ENCODE results near the gene ATP10A.
"Not testable (repeated sequence)": the region's sequence is repeated elsewhere in the genome, so short reads cannot be mapped to it uniquely, and the experiment has no call there.

ATP10A gene

GRCh38 chr15:25772500-25772899 is 90.6 kb downstream of the ATP10A start:
- no peaks in the 10 kb centered on the region for H3K79me2 ChIP-seq (ENCODE audit: insufficient read depth, low read length)
- H3K27ac ChIP-seq (ENCODE audit: low read depth, low read length, poor library complexity, severe bottlenecking), result no peak overlapping the region
- no peak overlapping the region for H2AFZ ChIP-seq (ENCODE audit: low read length)
- H3K4me1 ChIP-seq (ENCODE audit: insufficient read depth, low read length, severe bottlenecking), result no peaks in the 10 kb centered on the region
- H3F3A ChIP-seq (ENCODE audit: insufficient read depth, low read length), result no peaks in the 10 kb centered on the region
- TF ChIP-seq CTCF (IDR thresholded peaks at IDR 0.05; ENCODE audit: low read length), result no peak
- TF ChIP-seq EZH2 (IDR thresholded peaks at IDR 0.05; ENCODE audit: borderline replicate concordance, low read length), result no peak
- peaks cover 4% of the 10 kb centered on the region; the same call in 1 of the 2 replicates for H3K27me3 ChIP-seq (ENCODE audit: insufficient read depth, low read length)
- H3K36me3 ChIP-seq (ENCODE audit: insufficient read depth, low read length), result no peaks in the 10 kb centered on the region
- H3K9me3 ChIP-seq (ENCODE audit: low read length), result no peaks in the 10 kb centered on the region
- H3K4me3 ChIP-seq (ENCODE audit: low read depth, low read length, poor library complexity, severe bottlenecking), result no peak overlapping the region
- H3K4me2 ChIP-seq (ENCODE audit: low read length), result no peak overlapping the region
- no peak overlapping the region for H3K9ac ChIP-seq (ENCODE audit: low read length)
- no peaks in the 10 kb centered on the region for H3K9me2 ChIP-seq (ENCODE audit: low read depth, low read length)
- H4K20me1 ChIP-seq (ENCODE audit: insufficient read depth, low read length), result no peaks in the 10 kb centered on the region

DNA sequence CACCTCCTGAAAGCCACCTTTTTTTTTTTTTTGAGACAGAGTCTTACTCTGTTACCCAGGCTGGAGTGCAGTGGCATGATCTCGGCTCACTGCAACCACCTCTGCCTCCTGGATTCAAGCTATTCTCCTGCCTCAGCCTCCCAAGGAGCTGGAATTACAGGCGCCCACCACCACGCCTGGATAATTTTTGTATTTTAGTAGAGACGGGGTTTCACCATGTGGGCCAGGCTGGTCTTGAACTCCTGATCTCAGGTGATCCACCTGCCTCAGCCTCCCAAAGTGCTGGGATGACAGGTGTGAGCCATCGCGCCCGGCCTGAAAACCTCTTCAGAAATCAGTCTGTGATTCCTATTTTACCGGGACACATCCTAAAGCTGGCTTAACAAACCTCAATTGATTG is 91.4 kb downstream of the ATP10A start:
- H3K4me3 ChIP-seq (ENCODE audit: low read depth, low read length, poor library complexity, severe bottlenecking); H2AFZ ChIP-seq (ENCODE audit: low read length); H3K27me3 ChIP-seq (ENCODE audit: insufficient read depth, low read length); H3K9me2 ChIP-seq (ENCODE audit: low read depth, low read length); H3F3A ChIP-seq (ENCODE audit: insufficient read depth, low read length); H3K27ac ChIP-seq (ENCODE audit: low read depth, low read length, poor library complexity, severe bottlenecking); H3K36me3 ChIP-seq (ENCODE audit: insufficient read depth, low read length); H3K9me3 ChIP-seq (ENCODE audit: low read length); H4K20me1 ChIP-seq (ENCODE audit: insufficient read depth, low read length); H3K9ac ChIP-seq (ENCODE audit: low read length); H3K4me1 ChIP-seq (ENCODE audit: insufficient read depth, low read length, severe bottlenecking); H3K4me2 ChIP-seq (ENCODE audit: low read length); H3K79me2 ChIP-seq (ENCODE audit: insufficient read depth, low read length): not testable (repeated sequence)

DNA sequence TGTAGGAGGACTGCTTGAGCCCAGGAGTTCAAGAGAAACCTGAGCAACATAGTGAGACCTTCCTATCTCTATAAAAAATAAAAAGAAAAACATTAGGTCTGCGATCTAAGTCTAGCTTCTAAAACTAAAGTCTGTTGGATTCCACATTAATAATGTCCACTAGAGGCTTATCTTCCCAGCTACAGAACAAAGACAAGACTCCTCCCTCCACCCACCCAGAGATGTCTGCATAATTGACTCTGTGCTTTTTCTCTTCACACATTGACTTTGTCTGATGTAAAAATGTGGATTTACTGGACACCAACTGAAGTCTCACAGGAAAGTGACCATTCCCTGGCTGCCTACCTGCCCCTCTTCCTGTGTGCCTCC is 91.8 kb downstream of the ATP10A start:
- H3K27ac ChIP-seq (ENCODE audit: low read depth, low read length, poor library complexity, severe bottlenecking), result no peak overlapping the region
- TF ChIP-seq CTCF (IDR thresholded peaks at IDR 0.05; ENCODE audit: low read length), result no peak
- TF ChIP-seq EZH2 (IDR thresholded peaks at IDR 0.05; ENCODE audit: borderline replicate concordance, low read length), result no peak
- H3K4me2 ChIP-seq (ENCODE audit: low read length), result no peak overlapping the region
- no peak overlapping the region for H2AFZ ChIP-seq (ENCODE audit: low read length)
- H3K9ac ChIP-seq (ENCODE audit: low read length), result no peak overlapping the region
- no peaks in the 10 kb centered on the region for H4K20me1 ChIP-seq (ENCODE audit: insufficient read depth, low read length)
- H3K9me3 ChIP-seq (ENCODE audit: low read length), result no peaks in the 10 kb centered on the region
- H3F3A ChIP-seq (ENCODE audit: insufficient read depth, low read length), result no peaks in the 10 kb centered on the region
- peaks cover 4% of the 10 kb centered on the region; the same call in 1 of the 2 replicates for H3K27me3 ChIP-seq (ENCODE audit: insufficient read depth, low read length)
- no peaks in the 10 kb centered on the region for H3K9me2 ChIP-seq (ENCODE audit: low read depth, low read length)
- no peaks in the 10 kb centered on the region for H3K36me3 ChIP-seq (ENCODE audit: insufficient read depth, low read length)
- H3K4me1 ChIP-seq (ENCODE audit: insufficient read depth, low read length, severe bottlenecking), result no peaks in the 10 kb centered on the region
- H3K79me2 ChIP-seq (ENCODE audit: insufficient read depth, low read length), result no peaks in the 10 kb centered on the region
- no peak overlapping the region for H3K4me3 ChIP-seq (ENCODE audit: low read depth, low read length, poor library complexity, severe bottlenecking)

DNA sequence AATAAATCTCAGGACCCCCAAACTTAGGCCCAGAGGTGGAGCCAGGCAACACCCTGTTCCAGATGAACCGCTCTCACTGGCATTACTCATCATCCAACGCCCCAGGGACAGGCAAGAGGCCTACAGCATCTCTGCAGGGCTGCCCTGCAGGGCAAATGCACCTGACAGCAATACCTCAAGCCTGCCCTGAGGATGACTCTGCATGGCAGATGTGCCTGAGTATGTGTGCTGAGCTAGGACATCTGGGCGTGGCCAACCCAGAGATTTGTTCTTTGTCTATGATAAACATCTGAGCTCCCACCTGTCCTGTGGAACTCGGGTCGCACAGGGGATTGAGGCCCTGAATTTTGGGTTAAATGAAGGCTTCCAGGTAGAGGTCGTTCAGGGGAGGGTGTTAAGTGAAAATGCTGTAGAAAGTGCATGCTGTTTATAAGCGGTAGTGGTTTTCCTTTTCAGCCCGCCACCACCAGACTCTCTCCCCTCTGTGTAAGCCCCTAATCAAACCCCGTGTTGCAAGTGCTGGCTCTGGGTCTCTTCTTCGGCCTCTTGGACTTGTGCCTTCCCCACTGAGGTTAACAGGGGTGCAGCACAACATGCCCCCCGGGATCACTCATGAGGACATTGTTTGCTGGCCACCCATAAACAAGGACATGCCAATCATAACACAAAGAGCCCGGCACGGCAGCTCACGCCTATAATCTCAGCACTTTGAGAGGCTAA is 92.3 kb downstream of the ATP10A start:
- no peak overlapping the region for H3K9ac ChIP-seq (ENCODE audit: low read length)
- H3K9me2 ChIP-seq (ENCODE audit: low read depth, low read length), result no peaks in the 10 kb centered on the region
- no peak overlapping the region for H2AFZ ChIP-seq (ENCODE audit: low read length)
- no peak overlapping the region for H3K4me2 ChIP-seq (ENCODE audit: low read length)
- H3K27me3 ChIP-seq (ENCODE audit: insufficient read depth, low read length), result peaks cover 4% of the 10 kb centered on the region; the same call in 1 of the 2 replicates
- H3K79me2 ChIP-seq (ENCODE audit: insufficient read depth, low read length), result no peaks in the 10 kb centered on the region
- H3K27ac ChIP-seq (ENCODE audit: low read depth, low read length, poor library complexity, severe bottlenecking), result no peak overlapping the region
- H3F3A ChIP-seq (ENCODE audit: insufficient read depth, low read length), result no peaks in the 10 kb centered on the region
- H4K20me1 ChIP-seq (ENCODE audit: insufficient read depth, low read length), result no peaks in the 10 kb centered on the region
- H3K36me3 ChIP-seq (ENCODE audit: insufficient read depth, low read length), result no peaks in the 10 kb centered on the region
- no peaks in the 10 kb centered on the region for H3K4me1 ChIP-seq (ENCODE audit: insufficient read depth, low read length, severe bottlenecking)
- TF ChIP-seq EZH2 (IDR thresholded peaks at IDR 0.05; ENCODE audit: borderline replicate concordance, low read length) (no peak), CTCF (IDR thresholded peaks at IDR 0.05; ENCODE audit: low read length) (no peak)
- H3K9me3 ChIP-seq (ENCODE audit: low read length), result no peaks in the 10 kb centered on the region
- no peak overlapping the region for H3K4me3 ChIP-seq (ENCODE audit: low read depth, low read length, poor library complexity, severe bottlenecking)
